Spleen (tissue), 7 donors: Measurements from ENCODE around the gene PVALEF.

Experiments
- POLR2AphosphoS5 ChIP-seq, 3 donors: sonication (generic); formaldehyde crosslinking; IDR thresholded peaks; one replicate each; pipeline ENCODE4 v1.5.1; 2017; ENCODE audit warnings: antibody characterized with exemption in 3 of 3
- TF ChIP-seq, protein P1 (sequence below), 11 experiments: fragments of 200-600 bp in 7 of 11; fragments of 450-650 bp in 4 of 11; sonication (generic) in 4 of 11; IDR thresholded peaks in 8 of 11; conservative IDR thresholded peaks in 3 of 11; 1 replicate in 7 of 11; 2 replicates in 4 of 11; pipeline versions ENCODE4 v1.4.0 to v1.8.0; 2016 to 2021; ENCODE audit warnings: antibody characterized with exemption in 11 of 11, inconsistent platforms in 4 of 11, mild to moderate bottlenecking in 1 of 11
- donor health status: DM: no; HTN: no; CAD: no; lungs with moderate emphysema.
- donor health status: DM: no; HTN: no; CAD: no.
- donor health status: DM: no; HTN: no; CAD: no.

DNA sequence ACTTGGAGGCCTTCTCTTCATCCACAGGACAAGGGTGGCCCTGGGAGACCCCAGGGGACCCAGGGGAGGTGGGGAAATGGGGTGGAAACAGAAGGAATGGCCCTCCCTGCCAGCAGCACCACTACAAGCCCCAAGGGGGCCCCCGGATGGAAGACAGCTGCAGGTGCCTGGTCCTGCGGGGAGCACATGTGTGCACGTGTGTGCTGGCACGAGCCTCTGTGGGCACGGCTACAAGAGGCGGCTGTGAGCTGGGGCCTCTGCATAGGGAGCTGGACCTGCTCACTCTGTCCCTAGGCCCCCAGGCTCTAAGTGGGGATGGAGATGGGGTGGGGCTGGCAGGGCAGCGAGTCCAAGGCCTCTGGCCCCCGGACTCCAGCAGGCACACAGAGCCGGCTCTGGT lies 13.9 kb downstream of the PVALEF start:
- TF ChIP-seq, protein P1, sequence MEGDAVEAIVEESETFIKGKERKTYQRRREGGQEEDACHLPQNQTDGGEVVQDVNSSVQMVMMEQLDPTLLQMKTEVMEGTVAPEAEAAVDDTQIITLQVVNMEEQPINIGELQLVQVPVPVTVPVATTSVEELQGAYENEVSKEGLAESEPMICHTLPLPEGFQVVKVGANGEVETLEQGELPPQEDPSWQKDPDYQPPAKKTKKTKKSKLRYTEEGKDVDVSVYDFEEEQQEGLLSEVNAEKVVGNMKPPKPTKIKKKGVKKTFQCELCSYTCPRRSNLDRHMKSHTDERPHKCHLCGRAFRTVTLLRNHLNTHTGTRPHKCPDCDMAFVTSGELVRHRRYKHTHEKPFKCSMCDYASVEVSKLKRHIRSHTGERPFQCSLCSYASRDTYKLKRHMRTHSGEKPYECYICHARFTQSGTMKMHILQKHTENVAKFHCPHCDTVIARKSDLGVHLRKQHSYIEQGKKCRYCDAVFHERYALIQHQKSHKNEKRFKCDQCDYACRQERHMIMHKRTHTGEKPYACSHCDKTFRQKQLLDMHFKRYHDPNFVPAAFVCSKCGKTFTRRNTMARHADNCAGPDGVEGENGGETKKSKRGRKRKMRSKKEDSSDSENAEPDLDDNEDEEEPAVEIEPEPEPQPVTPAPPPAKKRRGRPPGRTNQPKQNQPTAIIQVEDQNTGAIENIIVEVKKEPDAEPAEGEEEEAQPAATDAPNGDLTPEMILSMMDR (IDR thresholded peaks at IDR 0.05 in 8 of 11, conservative IDR thresholded peaks at IDR 0.05 in 3 of 11) = no peak
- no peak for TF ChIP-seq POLR2AphosphoS5 (IDR thresholded peaks at IDR 0.05)
